Osteoblast (primary cell): ENCODE data around the gene GCC1. TPM values are rescaled to one million over a fixed set of nuclear protein-coding genes. Genes with fewer than 3 reads are reported as not detected.

Experiments used
- DNase-seq: peaks from one replicate; pipeline ENCODE4 v3.0.0; 2011; ENCODE audit warnings: low spot score, mixed read lengths; ENCODE audit not compliant: insufficient read length; ENCODE audit errors: missing footprints
- H2AFZ ChIP-seq: 2 replicates; pipeline ENCODE4 v1.6.0; 2011; ENCODE audit warnings: mild to moderate bottlenecking, low read length
- H3K27ac ChIP-seq: 2 replicates; pipeline ENCODE4 v1.5.1; 2011; ENCODE audit warnings: mild to moderate bottlenecking, low read depth, low read length, moderate library complexity
- H3K27me3 ChIP-seq: 2 replicates; pipeline ENCODE4 v1.6.0; 2012; ENCODE audit warnings: mild to moderate bottlenecking, control low read depth, inconsistent platforms, low read length, moderate library complexity; ENCODE audit not compliant: insufficient read depth
- H3K36me3 ChIP-seq: 2 replicates; pipeline ENCODE4 v1.5.1; 2011; ENCODE audit warnings: mild to moderate bottlenecking, low read length, control low read depth, moderate library complexity; ENCODE audit not compliant: insufficient read depth
- H3K4me1 ChIP-seq: 2 replicates; pipeline ENCODE4 v1.5.1; 2011; ENCODE audit warnings: mild to moderate bottlenecking, low read length, control low read depth, moderate library complexity; ENCODE audit not compliant: insufficient read depth
- H3K4me2 ChIP-seq: 2 replicates; pipeline ENCODE4 v1.6.0; 2011; ENCODE audit warnings: mild to moderate bottlenecking, low read length; ENCODE audit not compliant: insufficient read depth
- H3K4me3 ChIP-seq: fragments of 200-600 bp; sonication (generic); 3 replicates; pipeline ENCODE4 v1.5.1; 2012; ENCODE audit warnings: mild to moderate bottlenecking, low read length, inconsistent platforms; ENCODE audit not compliant: insufficient read depth
- H3K79me2 ChIP-seq: 2 replicates; pipeline ENCODE4 v1.6.0; 2012; ENCODE audit warnings: mild to moderate bottlenecking, low read length, control low read depth, inconsistent platforms; ENCODE audit not compliant: insufficient read depth
- H3K9me3 ChIP-seq: 2 replicates; pipeline ENCODE4 v1.5.1; 2011; ENCODE audit warnings: low read depth, low read length, control low read depth
- H4K20me1 ChIP-seq: 2 replicates; pipeline ENCODE4 v1.6.0; 2012; ENCODE audit warnings: mild to moderate bottlenecking, low read length, control low read depth; ENCODE audit not compliant: insufficient read depth
- total RNA-seq: library from RNA; depleted of rRNA; stranded (reverse); fragments of >200 nt; gene quantifications from 2 replicates; pipeline ENCODE4 v1.2.3, GENCODE V29; 2012
- TF ChIP-seq, protein P1 (sequence below): IDR thresholded peaks from 2 replicates; pipeline ENCODE4 v1.5.1; 2011; ENCODE audit warnings: mild to moderate bottlenecking, low read depth, low read length, moderate library complexity; ENCODE audit errors: extremely low read depth

The GCC1 gene
- total RNA-seq, 1 donor = 24.2 TPM

DNA sequence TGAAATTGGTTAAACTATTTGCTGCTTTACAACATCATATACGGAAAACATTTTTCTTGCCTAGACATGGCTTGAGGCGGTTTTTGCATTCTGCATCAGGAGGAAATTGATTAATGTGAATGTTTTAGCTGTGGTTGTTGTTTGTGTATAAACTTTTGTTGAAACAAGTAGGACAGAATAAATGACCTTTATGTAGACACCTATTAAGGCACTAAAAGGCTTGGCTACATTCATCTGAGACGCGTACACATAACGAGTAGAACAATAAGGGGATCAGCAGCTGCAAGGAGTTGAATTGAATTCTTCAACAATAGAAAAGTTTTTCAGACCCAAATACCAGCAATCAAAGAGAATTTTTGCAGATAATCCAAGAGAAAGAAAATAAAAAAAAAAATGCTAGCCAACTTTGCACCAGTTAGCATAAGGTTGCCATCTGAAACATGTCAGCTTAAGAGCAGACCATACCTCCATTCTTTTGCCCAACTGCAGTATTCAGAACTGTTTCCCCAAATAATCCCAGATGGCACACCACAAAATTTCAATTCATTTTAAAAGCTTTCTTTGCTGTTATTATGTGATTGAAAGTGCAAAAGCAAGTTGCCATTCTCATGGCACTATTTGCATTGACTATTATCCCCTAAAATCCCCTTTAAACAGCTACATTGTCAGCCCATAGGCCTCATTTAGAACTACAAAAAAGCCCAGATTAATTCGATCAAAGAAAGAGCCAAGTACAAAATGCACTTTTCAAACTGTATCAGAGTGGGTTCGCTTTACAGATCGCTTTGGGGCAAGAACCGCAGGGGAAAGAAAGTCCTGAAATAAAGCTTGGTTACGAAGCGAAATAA is 49.6 kb downstream of the GCC1 start:
- no peaks in the 10 kb centered on the region for H3K79me2 ChIP-seq
- no peak overlapping the region for H3K27ac ChIP-seq
- H3K9me3 ChIP-seq = no peaks in the 10 kb centered on the region
- no peaks in the 10 kb centered on the region for H3K36me3 ChIP-seq
- no peaks in the 10 kb centered on the region for H4K20me1 ChIP-seq
- TF ChIP-seq, protein P1, sequence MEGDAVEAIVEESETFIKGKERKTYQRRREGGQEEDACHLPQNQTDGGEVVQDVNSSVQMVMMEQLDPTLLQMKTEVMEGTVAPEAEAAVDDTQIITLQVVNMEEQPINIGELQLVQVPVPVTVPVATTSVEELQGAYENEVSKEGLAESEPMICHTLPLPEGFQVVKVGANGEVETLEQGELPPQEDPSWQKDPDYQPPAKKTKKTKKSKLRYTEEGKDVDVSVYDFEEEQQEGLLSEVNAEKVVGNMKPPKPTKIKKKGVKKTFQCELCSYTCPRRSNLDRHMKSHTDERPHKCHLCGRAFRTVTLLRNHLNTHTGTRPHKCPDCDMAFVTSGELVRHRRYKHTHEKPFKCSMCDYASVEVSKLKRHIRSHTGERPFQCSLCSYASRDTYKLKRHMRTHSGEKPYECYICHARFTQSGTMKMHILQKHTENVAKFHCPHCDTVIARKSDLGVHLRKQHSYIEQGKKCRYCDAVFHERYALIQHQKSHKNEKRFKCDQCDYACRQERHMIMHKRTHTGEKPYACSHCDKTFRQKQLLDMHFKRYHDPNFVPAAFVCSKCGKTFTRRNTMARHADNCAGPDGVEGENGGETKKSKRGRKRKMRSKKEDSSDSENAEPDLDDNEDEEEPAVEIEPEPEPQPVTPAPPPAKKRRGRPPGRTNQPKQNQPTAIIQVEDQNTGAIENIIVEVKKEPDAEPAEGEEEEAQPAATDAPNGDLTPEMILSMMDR = no peak
- no peak overlapping the region for H2AFZ ChIP-seq
- no peak overlapping the region for H3K4me3 ChIP-seq
- H3K4me2 ChIP-seq = no peak overlapping the region
- peaks cover 31% of the 10 kb centered on the region for H3K27me3 ChIP-seq
- H3K4me1 ChIP-seq = no peaks in the 10 kb centered on the region
- no peak for DNase-seq

DNA sequence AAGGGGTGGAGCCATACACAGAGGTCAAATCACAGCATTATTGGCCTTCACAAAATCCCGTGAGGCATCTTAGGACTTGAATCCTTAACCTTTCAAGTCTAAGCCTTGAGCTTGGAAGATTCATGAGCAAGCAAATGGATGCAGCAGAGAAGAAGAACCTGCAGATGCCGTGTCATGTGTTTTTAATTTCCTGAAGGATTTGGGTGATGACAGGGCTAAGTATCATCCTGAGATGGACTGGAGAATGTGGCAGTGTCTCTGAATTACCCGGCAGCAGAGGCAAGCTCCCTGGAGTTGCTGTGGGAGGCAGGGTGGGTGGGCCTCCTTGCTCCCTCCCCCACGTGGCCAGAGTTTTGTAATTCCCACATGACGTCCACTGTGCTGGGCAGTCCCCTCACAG is 50.8 kb downstream of the GCC1 start:
- TF ChIP-seq, protein P1 = no peak

DNA sequence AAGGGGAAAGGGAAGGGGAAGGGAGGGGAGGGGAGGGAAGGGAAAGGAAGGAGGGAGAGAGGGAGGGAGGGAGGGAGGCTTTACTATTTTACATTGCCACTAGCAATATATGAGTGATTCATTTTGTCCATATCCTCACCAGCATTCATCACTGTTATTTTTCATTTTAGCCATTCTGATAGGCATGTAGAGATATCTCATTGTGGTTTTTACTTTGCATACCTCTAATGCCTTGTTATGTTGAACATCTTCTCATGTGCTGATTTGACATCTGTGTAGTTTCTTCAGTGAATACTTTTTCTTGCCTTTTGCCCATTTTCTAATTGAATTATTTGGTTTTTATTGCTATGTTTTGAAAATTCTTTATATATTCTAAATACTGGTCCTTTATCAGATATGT is 52.7 kb downstream of the GCC1 start:
- peaks cover 29% of the 10 kb centered on the region for H3K27me3 ChIP-seq
- no peaks in the 10 kb centered on the region for H4K20me1 ChIP-seq
- H3K27ac ChIP-seq = no peak overlapping the region
- no peak for DNase-seq
- TF ChIP-seq, protein P1 = no peak
- H3K9me3 ChIP-seq = no peaks in the 10 kb centered on the region
- H3K4me1 ChIP-seq = no peaks in the 10 kb centered on the region
- no peaks in the 10 kb centered on the region for H3K36me3 ChIP-seq
- no peaks in the 10 kb centered on the region for H3K79me2 ChIP-seq
- no peak overlapping the region for H3K4me3 ChIP-seq
- H2AFZ ChIP-seq = no peak overlapping the region
- H3K4me2 ChIP-seq = no peak overlapping the region

More for the DNA sequence above, 50.8 kb downstream of the GCC1 start:
- Histone ChIP-seq H2AFZ (no peak overlapping the region), H3K36me3 (no peaks in the 10 kb centered on the region), H3K9me3 (no peaks in the 10 kb centered on the region), H3K4me1 (no peaks in the 10 kb centered on the region), H3K4me2 (no peak overlapping the region), H3K27ac (no peak overlapping the region), H3K27me3 (peaks cover 31% of the 10 kb centered on the region), H3K79me2 (no peaks in the 10 kb centered on the region), H3K4me3 (no peak overlapping the region), H4K20me1 (no peaks in the 10 kb centered on the region)
- DNase-seq = no peak

DNA sequence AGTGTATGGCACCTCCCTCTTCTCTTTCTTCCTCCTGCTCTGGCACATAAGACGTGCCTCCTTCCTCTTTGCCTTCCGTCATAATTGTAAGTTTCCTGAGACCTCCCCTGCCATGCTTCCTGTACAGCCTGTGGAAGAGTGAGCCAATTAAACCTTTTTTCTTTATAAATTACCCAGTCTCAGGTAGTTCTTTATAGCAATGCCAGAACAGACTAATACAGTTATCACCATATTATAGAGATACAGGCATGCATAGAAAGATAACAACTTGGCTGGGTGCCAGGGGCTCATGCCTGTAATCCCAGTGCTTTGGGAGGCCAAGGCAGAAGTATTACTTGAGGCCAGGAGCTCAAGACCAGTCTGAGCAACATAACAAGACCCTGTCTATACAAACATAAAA is 53.2 kb downstream of the GCC1 start:
- Histone ChIP-seq H3K4me2 (no peak overlapping the region), H4K20me1 (no peaks in the 10 kb centered on the region), H3K4me3 (no peak overlapping the region), H3K79me2 (no peaks in the 10 kb centered on the region), H2AFZ (no peak overlapping the region), H3K27me3 (peaks cover 23% of the 10 kb centered on the region), H3K27ac (no peak overlapping the region), H3K36me3 (no peaks in the 10 kb centered on the region), H3K9me3 (no peaks in the 10 kb centered on the region), H3K4me1 (no peaks in the 10 kb centered on the region)
- TF ChIP-seq, protein P1 = no peak
- no peak for DNase-seq

Other genes with a start within 250 kb of the GCC1 start
- 21.7 and 26.5 TPM in 2 replicates for gene ZNF800, start 192.9 kb downstream of the GCC1 start, total RNA-seq
- gene ARF5, start 2.8 kb upstream of the GCC1 start, total RNA-seq = 146 and 147 TPM in 2 replicates
- gene FSCN3, start 8.1 kb upstream of the GCC1 start, total RNA-seq = 1.5 and 1.8 TPM in 2 replicates
- gene PAX4, start 32.5 kb upstream of the GCC1 start, total RNA-seq = not detected in 2 replicates
- 245 and 257 TPM in 2 replicates for gene SND1, start 66.6 kb upstream of the GCC1 start, total RNA-seq